GM23338 (cell line): ENCODE measurements around the gene ZNF488.

Source experiments
- CREB1 ChIP-seq: fragments of 250-450 bp; sonication (Bioruptor Pico); IDR thresholded peaks from 2 replicates; pipeline ENCODE4 v1.5.0; 2020; ENCODE audit warnings: low read depth, mild to moderate bottlenecking, moderate library complexity
- EZH2 ChIP-seq: fragments of 200-600 bp; sonication (generic); IDR thresholded peaks from one replicate; pipeline ENCODE4 v1.8.0; 2017; ENCODE audit warnings: antibody characterized with exemption, mild to moderate bottlenecking, low read depth; ENCODE audit not compliant: unreplicated experiment
- JUNB ChIP-seq: IDR thresholded peaks from one replicate; pipeline ENCODE4 v1.6.1; 2016; ENCODE audit warnings: antibody characterized with exemption; ENCODE audit not compliant: unreplicated experiment
- POLR2AphosphoS5 ChIP-seq: IDR thresholded peaks from 2 replicates; pipeline ENCODE4 v1.6.1; 2016; ENCODE audit warnings: antibody characterized with exemption, low read depth
- TF ChIP-seq, protein P1 (sequence below), 2 experiments: fragments of 200-600 bp in 1 of 2; sonication (generic) in 1 of 2; conservative IDR thresholded peaks; 2 replicates each; pipeline versions ENCODE4 v1.5.1 to v1.6.1; 2016 to 2017; ENCODE audit warnings: antibody characterized with exemption in 2 of 2, low read depth in 2 of 2, mild to moderate bottlenecking in 2 of 2, moderate library complexity in 1 of 2
- TF ChIP-seq, protein P2 (sequence below): IDR thresholded peaks from one replicate; pipeline ENCODE4 v1.6.1; 2018; ENCODE audit warnings: antibody characterized with exemption; ENCODE audit not compliant: unreplicated experiment

- TF ChIP-seq, protein P1, sequence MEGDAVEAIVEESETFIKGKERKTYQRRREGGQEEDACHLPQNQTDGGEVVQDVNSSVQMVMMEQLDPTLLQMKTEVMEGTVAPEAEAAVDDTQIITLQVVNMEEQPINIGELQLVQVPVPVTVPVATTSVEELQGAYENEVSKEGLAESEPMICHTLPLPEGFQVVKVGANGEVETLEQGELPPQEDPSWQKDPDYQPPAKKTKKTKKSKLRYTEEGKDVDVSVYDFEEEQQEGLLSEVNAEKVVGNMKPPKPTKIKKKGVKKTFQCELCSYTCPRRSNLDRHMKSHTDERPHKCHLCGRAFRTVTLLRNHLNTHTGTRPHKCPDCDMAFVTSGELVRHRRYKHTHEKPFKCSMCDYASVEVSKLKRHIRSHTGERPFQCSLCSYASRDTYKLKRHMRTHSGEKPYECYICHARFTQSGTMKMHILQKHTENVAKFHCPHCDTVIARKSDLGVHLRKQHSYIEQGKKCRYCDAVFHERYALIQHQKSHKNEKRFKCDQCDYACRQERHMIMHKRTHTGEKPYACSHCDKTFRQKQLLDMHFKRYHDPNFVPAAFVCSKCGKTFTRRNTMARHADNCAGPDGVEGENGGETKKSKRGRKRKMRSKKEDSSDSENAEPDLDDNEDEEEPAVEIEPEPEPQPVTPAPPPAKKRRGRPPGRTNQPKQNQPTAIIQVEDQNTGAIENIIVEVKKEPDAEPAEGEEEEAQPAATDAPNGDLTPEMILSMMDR (conservative IDR thresholded peaks at IDR 0.05; ENCODE audit: low read depth in 2 of 2) = no peak
- TF ChIP-seq CREB1 (CRISPR knock-in tag) (no peak), EZH2 (no peak), JUNB (no peak), POLR2AphosphoS5 (no peak)
- TF ChIP-seq, protein P2, sequence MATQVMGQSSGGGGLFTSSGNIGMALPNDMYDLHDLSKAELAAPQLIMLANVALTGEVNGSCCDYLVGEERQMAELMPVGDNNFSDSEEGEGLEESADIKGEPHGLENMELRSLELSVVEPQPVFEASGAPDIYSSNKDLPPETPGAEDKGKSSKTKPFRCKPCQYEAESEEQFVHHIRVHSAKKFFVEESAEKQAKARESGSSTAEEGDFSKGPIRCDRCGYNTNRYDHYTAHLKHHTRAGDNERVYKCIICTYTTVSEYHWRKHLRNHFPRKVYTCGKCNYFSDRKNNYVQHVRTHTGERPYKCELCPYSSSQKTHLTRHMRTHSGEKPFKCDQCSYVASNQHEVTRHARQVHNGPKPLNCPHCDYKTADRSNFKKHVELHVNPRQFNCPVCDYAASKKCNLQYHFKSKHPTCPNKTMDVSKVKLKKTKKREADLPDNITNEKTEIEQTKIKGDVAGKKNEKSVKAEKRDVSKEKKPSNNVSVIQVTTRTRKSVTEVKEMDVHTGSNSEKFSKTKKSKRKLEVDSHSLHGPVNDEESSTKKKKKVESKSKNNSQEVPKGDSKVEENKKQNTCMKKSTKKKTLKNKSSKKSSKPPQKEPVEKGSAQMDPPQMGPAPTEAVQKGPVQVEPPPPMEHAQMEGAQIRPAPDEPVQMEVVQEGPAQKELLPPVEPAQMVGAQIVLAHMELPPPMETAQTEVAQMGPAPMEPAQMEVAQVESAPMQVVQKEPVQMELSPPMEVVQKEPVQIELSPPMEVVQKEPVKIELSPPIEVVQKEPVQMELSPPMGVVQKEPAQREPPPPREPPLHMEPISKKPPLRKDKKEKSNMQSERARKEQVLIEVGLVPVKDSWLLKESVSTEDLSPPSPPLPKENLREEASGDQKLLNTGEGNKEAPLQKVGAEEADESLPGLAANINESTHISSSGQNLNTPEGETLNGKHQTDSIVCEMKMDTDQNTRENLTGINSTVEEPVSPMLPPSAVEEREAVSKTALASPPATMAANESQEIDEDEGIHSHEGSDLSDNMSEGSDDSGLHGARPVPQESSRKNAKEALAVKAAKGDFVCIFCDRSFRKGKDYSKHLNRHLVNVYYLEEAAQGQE = no peak
Observed at GRCh38 chr10:47366181-47366631, 17.9 kb downstream of the ZNF488 start.
